ENCODE measurements around the gene SLC6A19. TPM values are rescaled to one million over a fixed set of nuclear protein-coding genes. Genes with fewer than 3 reads are reported as not detected.

Gene SLC6A19
- total RNA-seq, 2 donors from 2014 or later: 0.09 to 0.17 TPM

DNA sequence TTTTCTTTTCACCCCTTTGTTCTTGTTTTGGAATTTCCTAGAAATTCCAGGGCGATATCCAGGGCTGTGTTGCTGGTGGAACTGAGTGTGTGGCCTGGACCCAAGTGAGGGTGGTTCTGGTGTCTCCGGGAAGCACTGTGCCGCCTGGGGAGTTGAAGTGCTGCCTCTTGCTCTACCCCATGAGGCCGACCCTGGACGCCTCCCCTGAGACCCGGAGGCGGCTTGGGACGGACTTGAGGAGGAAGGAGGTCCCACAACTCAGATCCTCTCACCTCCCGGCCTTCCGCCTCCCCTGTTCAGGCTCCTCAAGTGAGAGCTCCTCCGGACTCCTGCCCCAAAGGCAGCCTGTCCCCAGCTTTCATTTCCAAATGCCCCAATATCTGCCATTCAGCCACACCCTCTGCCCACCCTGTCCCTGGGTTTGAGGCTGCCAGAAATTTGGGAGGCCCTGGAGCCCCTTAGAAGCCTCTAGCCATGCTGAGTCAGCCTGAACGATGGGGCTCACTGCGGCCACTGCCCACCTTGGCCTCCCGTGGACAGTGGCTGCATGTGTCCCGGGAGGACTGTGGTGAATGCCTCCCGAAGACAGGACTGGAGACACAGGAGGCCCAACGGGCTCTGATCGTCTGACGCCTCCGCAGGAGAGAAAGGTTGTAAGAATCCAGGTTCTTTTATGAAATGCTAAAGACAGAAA is 42.6 kb upstream of the SLC6A19 start:
- Histone ChIP-seq H3K4me1 (replicated peaks) (peaks cover 4% of the 10 kb centered on the region), H3K27ac (no peak overlapping the region), H3K27me3 (replicated peaks; ENCODE audit: insufficient read depth) (peaks cover 8% of the 10 kb centered on the region), H3K4me3 (no peak overlapping the region), H3K36me3 (no peaks in the 10 kb centered on the region), H3K9me3 (no peaks in the 10 kb centered on the region)
- WGBS: 85% methylated on average over 20 of the region's 20 CpGs
- TF ChIP-seq, protein P1, sequence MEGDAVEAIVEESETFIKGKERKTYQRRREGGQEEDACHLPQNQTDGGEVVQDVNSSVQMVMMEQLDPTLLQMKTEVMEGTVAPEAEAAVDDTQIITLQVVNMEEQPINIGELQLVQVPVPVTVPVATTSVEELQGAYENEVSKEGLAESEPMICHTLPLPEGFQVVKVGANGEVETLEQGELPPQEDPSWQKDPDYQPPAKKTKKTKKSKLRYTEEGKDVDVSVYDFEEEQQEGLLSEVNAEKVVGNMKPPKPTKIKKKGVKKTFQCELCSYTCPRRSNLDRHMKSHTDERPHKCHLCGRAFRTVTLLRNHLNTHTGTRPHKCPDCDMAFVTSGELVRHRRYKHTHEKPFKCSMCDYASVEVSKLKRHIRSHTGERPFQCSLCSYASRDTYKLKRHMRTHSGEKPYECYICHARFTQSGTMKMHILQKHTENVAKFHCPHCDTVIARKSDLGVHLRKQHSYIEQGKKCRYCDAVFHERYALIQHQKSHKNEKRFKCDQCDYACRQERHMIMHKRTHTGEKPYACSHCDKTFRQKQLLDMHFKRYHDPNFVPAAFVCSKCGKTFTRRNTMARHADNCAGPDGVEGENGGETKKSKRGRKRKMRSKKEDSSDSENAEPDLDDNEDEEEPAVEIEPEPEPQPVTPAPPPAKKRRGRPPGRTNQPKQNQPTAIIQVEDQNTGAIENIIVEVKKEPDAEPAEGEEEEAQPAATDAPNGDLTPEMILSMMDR (IDR thresholded peaks at IDR 0.05): no peak
- TF ChIP-seq POLR2AphosphoS5 (IDR thresholded peaks at IDR 0.05) (no peak), POLR2A (IDR thresholded peaks at IDR 0.05) (no peak)
- DNase-seq (ENCODE audit: low spot score): no peak
- intact Hi-C loops (cut with DNase I): no loop called here

- TF ChIP-seq POLR2AphosphoS5 (IDR thresholded peaks at IDR 0.05): no peak
- TF ChIP-seq, protein P1 (IDR thresholded peaks at IDR 0.05): no peak
- no peak for TF ChIP-seq POLR2A (IDR thresholded peaks at IDR 0.05)
Observed at GRCh38 chr5:1159341-1159675, 42.1 kb upstream of the SLC6A19 start.

DNA sequence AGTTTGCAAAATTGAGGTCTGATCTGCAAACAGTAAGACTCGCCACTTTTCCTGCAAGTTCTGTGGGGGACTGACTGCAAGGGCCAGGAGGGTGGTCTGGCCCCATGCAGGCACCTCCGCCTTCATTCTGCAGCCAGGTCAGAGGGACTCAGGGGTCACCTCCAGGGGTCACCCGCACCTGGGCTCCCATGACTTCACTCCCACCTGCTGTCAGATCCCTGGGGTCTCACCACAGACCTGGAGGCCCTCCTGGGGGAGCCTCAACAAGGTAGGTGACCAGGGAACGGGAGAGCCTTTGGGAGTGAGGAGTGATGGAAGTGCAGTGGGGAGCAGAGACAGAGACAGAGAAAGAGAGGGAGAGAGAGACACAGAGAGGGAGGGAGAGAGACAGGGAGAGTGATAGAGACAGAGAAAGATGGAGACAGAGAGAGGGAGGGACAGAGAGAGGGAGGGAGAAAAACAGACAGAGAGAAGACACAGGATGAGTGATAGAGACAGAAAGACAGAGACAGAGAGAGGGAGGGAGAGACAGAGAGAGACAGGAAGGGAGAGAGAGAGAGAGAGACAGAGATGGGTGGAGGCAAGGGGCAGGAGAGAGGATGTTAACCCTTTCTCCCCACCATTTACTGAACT is 41.5 kb upstream of the SLC6A19 start:
- TF ChIP-seq, protein P1 (IDR thresholded peaks at IDR 0.05): no peak
- TF ChIP-seq POLR2A (IDR thresholded peaks at IDR 0.05): no peak
- no peak for TF ChIP-seq POLR2AphosphoS5 (IDR thresholded peaks at IDR 0.05)
- Histone ChIP-seq H3K9me3 (no peaks in the 10 kb centered on the region), H3K4me3 (no peak overlapping the region), H3K27me3 (replicated peaks; ENCODE audit: insufficient read depth) (peaks cover 8% of the 10 kb centered on the region), H3K27ac (no peak overlapping the region), H3K36me3 (no peaks in the 10 kb centered on the region), H3K4me1 (replicated peaks) (peaks cover 4% of the 10 kb centered on the region)
- intact Hi-C loops (cut with DNase I): no loop called here
- DNase-seq (ENCODE audit: low spot score): no peak
- 94% methylated on average over 4 of the region's 4 CpGs for WGBS

More at GRCh38 chr5:1159341-1159675, 42.1 kb upstream of the SLC6A19 start:
- intact Hi-C loops (cut with DNase I): no loop called here
- WGBS: 86% methylated on average over 11 of the region's 11 CpGs
- Histone ChIP-seq H3K4me1 (replicated peaks) (peaks cover 4% of the 10 kb centered on the region), H3K27ac (no peak overlapping the region), H3K36me3 (no peaks in the 10 kb centered on the region), H3K9me3 (no peaks in the 10 kb centered on the region), H3K27me3 (replicated peaks; ENCODE audit: insufficient read depth) (peaks cover 8% of the 10 kb centered on the region), H3K4me3 (no peak overlapping the region)
- no peak for DNase-seq (ENCODE audit: low spot score)

GRCh38 chr5:1161108-1161832 is 40.1 kb upstream of the SLC6A19 start:
- Histone ChIP-seq H3K27ac (peak overlapping the region; percentile 23 to 61), H3K4me1 (replicated peaks) (peaks cover 4% of the 10 kb centered on the region)
- WGBS: 62% methylated on average over 23 of the region's 23 CpGs

More at GRCh38 chr5:1161108-1161832, 40.1 kb upstream of the SLC6A19 start:
- Histone ChIP-seq H3K27me3 (replicated peaks; ENCODE audit: insufficient read depth) (no peaks in the 10 kb centered on the region), H3K9me3 (no peaks in the 10 kb centered on the region), H3K4me3 (no peak overlapping the region), H3K36me3 (no peaks in the 10 kb centered on the region)
- DNase-seq (ENCODE audit: low spot score): peak; percentile 78
- TF ChIP-seq POLR2AphosphoS5 (IDR thresholded peaks at IDR 0.05): peak; percentile 61
- TF ChIP-seq, protein P1 (IDR thresholded peaks at IDR 0.05): no peak
- peak; percentile 6 for TF ChIP-seq POLR2A (IDR thresholded peaks at IDR 0.05)
- intact Hi-C loops (cut with DNase I): no loop called here

All from prostate gland (tissue), 2 donors.